Stimulated activated CD4-positive, alpha-beta T cell treated with anti-CD3 and anti-CD28 coated beads, TNF-alpha, amount 100 ng/mL, for 4 hours (primary cell): ENCODE data around the gene ADCY7.
A peak's percentile ranks its signal among the peaks of the same experiment; 100 is the strongest.

Experiments used
- DNase-seq, 3 experiments: peaks; one replicate each; pipeline ENCODE4 v3.0.0-alpha.2; 2020; ENCODE audit warnings: low read depth in 3 of 3

The ADCY7 gene

DNA sequence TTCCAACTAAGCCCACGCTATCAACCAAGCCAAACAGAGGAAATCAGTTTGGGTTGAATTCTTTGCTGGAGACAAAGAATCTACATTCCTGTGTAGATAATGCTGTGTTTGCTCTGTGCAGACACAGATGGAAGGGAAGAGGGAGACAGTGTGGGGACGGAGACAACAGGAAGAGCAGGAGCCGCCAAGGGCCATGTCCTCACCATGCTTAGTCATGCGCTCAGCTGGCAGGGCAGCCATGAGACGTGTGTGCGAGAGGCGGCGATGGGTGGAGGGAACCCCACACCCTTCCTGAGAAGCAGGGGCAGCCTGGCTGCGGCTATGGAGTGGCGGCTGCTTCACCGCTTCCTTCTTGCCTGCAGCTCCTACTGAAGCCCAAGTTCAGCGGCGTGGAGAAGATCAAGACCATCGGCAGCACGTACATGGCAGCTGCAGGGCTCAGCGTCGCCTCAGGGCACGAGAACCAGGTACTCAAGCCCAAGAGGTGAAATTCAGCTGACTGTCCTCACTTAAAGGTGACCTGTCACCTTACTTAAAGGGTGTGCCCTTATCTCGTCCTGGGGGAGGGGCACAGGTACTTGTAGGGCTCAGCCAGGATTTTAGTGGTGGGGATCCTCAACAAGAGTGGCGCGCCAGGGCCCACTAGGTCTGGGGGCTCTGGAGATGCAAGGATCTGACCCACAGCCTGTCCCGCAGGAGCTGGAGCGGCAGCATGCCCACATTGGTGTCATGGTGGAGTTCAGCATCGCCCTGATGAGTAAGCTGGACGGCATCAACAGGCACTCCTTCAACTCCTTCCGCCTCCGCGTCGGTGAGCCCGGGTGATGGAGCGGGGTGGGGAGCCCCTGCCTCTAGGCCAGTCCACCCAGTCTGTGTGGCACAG lies 47.5 kb downstream of the ADCY7 start:
- DNase-seq = peak in 2 of 3 experiments; percentile 14 to 33

DNA sequence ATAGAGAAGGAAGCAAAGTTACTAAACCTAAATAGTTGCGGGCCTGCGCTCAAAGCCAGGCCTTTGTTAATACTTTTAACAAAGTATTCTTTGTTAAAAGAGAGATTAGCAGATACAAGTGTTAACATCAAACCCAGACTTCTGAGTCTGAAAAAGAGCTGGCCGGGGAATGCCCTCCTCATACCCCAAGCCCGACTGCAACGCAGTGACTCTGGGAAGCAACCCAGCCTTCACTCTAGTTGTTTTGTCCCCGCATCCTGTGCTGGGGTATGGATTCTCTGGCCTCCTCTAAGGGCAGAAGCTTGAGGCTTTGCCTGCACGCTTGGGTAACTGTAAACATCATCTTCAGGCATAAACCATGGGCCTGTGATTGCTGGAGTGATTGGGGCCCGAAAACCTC lies 48.3 kb downstream of the ADCY7 start:
- no peak for DNase-seq

- DNase-seq = no peak
Measured at GRCh38 chr16:50315346-50315997, 49.1 kb downstream of the ADCY7 start.

DNA sequence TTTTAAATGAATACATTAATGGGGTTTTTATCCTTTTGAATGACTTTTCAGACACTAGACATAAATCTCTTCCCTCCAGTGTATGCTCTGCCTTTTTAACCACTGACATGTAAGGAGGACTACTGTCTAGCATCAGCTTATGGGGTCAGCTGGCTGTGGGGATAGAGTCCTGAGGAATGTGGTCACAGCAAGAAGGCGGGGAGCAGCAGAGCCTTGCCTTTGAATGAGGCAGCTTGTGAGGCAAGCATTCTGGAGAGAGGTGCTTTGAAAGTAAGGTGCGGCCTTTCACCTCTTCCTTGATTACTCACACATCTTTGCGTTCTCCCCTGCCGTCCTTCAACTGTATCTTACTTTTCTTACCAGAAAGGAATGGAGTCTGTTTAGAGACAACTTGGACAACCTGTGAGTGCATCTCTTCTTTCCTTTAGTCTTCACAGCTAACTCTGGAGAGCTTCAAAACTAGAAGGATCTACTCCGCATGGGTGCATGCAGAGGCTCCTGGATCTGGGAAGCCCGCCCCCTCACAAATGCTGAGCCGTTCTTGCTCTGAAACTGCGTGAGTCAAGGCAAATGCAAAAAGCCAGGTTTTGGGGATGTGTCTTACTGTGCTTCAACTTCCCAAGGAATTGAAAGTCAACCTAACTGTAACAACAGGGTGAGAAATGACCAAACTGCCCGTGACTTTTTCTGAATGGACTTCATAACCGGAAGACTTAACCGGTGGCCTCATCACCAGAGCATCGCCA lies 49.9 kb downstream of the ADCY7 start:
- DNase-seq = no peak

DNA sequence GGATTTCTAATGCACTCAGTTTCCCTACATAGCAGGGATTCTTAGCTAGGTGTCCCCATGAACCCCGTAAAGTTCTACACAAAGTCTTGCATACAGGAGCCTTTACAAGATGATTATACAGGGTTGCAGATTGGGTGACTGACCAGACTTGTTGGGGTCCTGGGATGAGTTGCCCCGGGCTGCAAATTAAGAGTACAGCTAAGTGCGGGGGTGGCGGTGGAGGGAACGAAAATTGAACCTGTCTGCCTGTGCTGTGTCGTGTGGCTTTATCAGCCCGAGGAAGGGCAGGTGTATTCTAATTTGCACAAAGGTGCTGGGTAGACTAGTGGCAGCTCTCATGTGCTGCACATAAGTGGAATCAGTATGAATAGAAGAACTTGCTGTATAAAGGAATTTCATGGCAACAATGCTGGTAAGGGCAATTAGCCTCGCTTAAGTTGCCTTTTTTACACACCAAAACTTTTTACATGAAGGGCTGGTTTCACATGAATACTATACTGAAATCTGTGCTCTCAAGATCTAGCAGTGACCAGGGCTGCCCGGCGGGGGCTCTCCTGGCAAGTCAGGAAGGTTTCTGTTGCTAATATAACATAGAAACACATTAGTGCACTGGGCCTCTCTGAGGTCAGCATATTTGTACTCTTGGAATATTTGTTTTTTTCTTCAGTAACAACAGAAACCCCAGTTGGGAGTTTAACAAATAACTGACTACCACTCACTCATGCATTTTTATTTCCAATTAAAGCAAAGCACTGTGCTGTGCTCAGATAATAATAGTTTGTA lies 50.7 kb downstream of the ADCY7 start:
- no peak for DNase-seq

- no peak for DNase-seq
Measured at GRCh38 chr16:50318796-50319578, 52.6 kb downstream of the ADCY7 start.

- no peak for DNase-seq
Measured at GRCh38 chr16:50320310-50320709, 54.0 kb downstream of the ADCY7 start.

GRCh38 chr16:50322333-50322732 lies 56.0 kb downstream of the ADCY7 start:
- DNase-seq = no peak

- no peak for DNase-seq
Measured at GRCh38 chr16:50323335-50324011, 57.1 kb downstream of the ADCY7 start.

GRCh38 chr16:50324345-50324744 lies 58.0 kb downstream of the ADCY7 start:
- no peak for DNase-seq

DNA sequence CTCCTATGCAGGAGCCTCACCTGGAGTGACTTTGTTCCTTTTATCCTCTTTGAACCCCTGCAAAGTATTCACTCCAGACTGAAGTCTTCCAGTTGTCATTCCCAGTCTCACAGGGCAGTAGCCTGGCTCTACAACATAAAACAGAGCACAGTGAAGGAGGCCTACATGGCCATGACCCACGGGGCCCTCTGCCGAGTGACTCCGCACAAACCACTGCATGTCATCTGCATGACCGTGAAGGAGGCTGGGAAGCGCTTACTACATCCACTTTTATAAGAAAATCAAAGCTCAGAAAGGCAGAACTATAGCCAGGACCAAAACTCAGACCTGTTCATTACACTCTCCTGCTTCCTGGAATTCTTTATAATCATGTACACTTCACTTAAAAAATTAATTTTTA lies 59.9 kb downstream of the ADCY7 start:
- DNase-seq = no peak

DNA sequence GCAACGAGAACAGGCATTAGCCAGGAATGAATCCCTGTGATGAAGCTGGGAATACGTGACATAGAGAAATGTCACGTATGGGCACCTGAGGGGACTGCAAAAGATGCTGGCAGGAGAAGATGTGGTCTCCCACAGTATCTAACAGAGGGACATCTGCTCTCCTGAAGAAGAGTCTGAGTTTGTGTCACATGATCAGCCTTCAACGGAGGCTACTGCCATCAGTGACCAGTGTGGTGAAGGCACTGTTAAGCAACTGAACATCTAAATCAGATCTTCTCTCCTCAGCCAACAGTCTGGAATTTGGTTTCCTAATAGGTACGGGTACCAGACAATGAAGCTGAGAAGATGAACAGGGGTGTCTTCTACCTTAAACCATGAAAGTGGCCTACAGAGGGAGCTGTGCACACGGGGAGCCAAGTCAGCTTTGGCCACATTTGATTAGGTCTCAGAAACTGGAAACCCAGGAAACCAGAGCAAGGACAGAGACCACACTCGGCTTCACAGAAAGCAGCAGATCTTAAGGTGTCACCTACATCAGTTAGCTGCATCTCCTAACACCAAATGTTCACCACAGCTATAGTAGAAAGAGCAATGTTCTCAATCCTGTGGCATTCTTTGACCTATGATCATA lies 60.6 kb downstream of the ADCY7 start:
- peak in 2 of 3 experiments; percentile 24 to 34 for DNase-seq

GRCh38 chr16:50329446-50330189 lies 63.3 kb downstream of the ADCY7 start:
- DNase-seq = no peak

- no peak for DNase-seq
Measured at GRCh38 chr16:50331570-50331969, 65.2 kb downstream of the ADCY7 start.

- no peak for DNase-seq
Measured at GRCh38 chr16:50332599-50332998, 66.2 kb downstream of the ADCY7 start.

DNA sequence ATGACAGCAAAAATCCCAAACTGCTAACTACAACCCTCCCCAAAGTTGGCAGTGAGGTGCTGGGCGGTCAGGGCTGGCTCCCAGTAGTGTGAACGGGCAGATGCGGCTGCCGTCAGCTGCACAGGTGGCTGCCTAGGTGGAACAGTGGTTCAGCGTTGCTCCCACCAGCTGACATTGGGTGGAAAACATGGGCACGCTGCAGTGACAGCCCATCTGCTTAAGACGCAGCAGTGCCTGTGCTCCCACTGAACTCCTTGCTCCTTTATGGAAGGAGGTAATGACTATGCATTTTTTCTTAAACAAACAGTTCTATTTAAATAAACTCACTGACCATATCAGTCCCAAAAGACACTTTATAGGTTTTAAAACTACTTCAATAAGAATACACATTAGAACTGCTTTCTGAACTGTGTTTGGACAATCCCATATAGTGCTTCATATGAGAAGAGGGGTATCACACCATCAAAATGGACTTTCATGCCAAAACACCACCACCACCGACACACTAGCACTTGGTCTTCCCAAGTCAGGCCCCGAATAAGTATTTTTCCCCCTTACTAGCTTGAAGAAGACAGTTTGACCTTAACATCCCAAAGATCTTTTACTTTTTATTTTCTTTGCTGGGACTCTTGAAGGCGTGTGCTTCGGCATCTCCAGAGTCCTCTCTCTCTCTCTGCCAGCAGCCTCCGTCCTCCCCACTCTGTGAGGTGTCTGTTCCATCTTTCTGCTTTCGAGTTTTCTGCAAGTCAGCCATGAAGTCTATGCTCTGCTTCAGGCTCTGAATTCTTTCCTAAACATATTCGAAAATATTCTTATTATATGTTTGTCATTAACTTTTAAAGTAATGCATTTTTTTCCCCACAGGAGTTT lies 68.0 kb downstream of the ADCY7 start:
- no peak for DNase-seq

DNA sequence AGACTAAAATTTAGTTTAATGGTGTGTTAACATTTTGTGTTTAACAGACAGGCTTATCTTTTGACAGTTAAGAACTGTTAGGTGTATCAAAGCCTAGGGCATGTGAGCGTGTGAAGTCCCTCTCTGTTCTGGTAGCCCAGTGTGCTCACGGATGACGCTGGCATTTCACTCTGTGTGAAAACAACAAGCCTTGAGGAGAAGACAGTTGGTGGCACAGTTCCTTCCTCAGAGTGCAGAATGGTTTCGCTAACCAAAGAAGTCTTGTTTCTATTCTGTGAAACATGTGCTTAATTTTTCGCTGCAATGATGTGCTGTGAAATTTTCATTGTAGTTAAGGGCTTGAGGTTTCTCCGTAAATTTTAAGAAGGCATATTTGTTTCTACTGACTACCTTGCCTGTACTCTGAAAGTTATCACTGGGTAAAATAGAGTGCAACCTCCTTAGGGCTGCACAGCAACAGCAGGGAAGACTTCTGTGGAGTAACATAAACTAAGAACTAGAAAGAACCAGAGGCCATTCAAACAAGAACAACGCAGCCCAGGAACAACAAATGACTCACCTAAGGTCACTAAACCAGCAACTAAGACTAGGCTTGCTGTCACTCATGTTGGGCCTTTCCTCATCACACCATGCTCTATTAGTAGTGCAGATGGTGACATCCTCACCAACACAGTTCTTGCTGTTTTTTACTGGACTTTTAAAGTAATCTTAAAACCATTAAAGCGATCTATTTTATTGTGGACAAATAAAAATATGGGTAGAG lies 69.0 kb downstream of the ADCY7 start:
- no peak for DNase-seq
